Measurements from ENCODE around the gene ROCK2.

Gene ROCK2

DNA sequence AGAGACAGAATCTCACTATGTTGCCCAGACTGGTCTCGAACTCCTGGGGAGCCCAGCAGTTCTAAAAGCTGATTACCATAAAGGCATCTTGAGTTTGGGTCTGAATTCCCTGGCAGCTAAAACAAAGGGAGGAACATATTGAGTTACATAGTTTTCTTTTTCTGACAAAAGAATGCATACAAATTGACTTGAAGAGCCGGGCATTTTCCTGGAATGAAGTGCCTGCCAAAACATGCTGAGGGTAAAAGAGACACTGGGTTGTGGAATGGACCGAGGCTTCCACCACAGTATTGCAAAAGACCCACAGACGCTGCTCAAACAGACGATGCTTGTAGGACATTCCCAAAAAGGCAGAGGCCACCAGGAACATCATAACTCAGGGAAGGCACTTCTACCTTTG, 35.1 kb upstream of the ROCK2 start:
- H3K4me1 ChIP-seq (ENCODE audit: control insufficient read depth, low read depth, low read length), result no peaks in the 10 kb centered on the region
- no peak overlapping the region for H4K8ac ChIP-seq (ENCODE audit: low read depth, low read length)
- DNase-seq, result no peak
- no peak overlapping the region for H3K4ac ChIP-seq (ENCODE audit: low read depth, low read length)
- H3K79me1 ChIP-seq (ENCODE audit: low read length), result no peaks in the 10 kb centered on the region
- H4K5ac ChIP-seq (ENCODE audit: low read length), result no peak overlapping the region
- no peak overlapping the region for H3K4me2 ChIP-seq (ENCODE audit: low read length)
- no peaks in the 10 kb centered on the region for H3K27me3 ChIP-seq (ENCODE audit: insufficient read depth, low read length, poor library complexity)
- H3K18ac ChIP-seq (ENCODE audit: low read length), result no peak overlapping the region
- H3K56ac ChIP-seq (ENCODE audit: low read length), result no peak overlapping the region
- no peak overlapping the region for H3K23ac ChIP-seq (ENCODE audit: low read length)
- no CpG with 5 or more reads among the region's 5 CpGs for WGBS (ENCODE audit: extremely low coverage, insufficient coverage, low lambda C conversion rate)
- no peak overlapping the region for H3K4me3 ChIP-seq (ENCODE audit: low read length)
- no peaks in the 10 kb centered on the region for H3K79me2 ChIP-seq (ENCODE audit: control insufficient read depth, insufficient read depth, low read length)
- H3K36me3 ChIP-seq (ENCODE audit: control insufficient read depth, insufficient read depth, low read length), result no peaks in the 10 kb centered on the region
- no peak overlapping the region for H2AK5ac ChIP-seq (ENCODE audit: low read length)
- no peak overlapping the region for H2BK15ac ChIP-seq (replicated peaks; ENCODE audit: low read depth)
- H3K9ac ChIP-seq (ENCODE audit: low read length), result no peak overlapping the region
- no peak overlapping the region for H3K27ac ChIP-seq (ENCODE audit: low read depth, low read length)
- no peak overlapping the region for H2BK5ac ChIP-seq (ENCODE audit: low read length)
- no peak overlapping the region for H2BK120ac ChIP-seq (ENCODE audit: low read depth, low read length)

DNA sequence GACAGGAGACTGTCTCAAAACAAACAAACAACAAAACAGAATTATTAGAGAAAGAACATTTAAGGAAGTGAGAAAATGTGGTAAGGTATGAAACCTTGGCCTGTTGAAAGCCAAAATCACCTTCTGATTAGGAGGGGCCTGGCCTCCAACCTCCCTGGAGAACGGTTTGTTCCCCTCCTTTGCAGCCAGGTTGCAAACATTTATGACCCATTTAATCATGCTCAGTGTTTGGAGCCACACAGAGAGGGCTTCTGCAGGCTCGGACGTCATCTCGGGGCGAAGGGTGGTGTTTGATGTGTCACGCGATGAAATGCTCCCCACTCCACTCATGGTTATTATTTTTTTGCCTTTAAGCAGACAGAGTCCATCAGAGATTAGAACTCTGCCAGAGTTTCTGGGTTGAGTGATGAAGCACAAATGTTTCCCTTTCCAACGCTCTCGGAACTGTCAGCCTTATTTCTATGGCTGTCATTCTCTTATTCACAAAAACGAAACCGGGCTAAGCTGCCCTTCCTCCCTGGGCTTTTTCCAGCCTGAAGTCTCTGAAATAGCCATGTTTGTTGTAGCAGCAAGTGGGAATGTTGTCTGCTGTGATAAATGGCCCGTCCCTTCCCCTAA, 33.6 kb upstream of the ROCK2 start:
- Histone ChIP-seq H3K79me1 (ENCODE audit: low read length) (no peaks in the 10 kb centered on the region), H3K4me2 (ENCODE audit: low read length) (no peak overlapping the region), H2AK5ac (ENCODE audit: low read length) (no peak overlapping the region), H4K8ac (ENCODE audit: low read depth, low read length) (no peak overlapping the region), H2BK5ac (ENCODE audit: low read length) (no peak overlapping the region), H2BK120ac (ENCODE audit: low read depth, low read length) (no peak overlapping the region), H3K36me3 (ENCODE audit: control insufficient read depth, insufficient read depth, low read length) (no peaks in the 10 kb centered on the region), H3K4ac (ENCODE audit: low read depth, low read length) (no peak overlapping the region), H3K18ac (ENCODE audit: low read length) (no peak overlapping the region), H2BK15ac (replicated peaks; ENCODE audit: low read depth) (no peak overlapping the region), H3K79me2 (ENCODE audit: control insufficient read depth, insufficient read depth, low read length) (no peaks in the 10 kb centered on the region), H4K5ac (ENCODE audit: low read length) (no peak overlapping the region), H3K27ac (ENCODE audit: low read depth, low read length) (no peak overlapping the region), H3K4me3 (ENCODE audit: low read length) (no peak overlapping the region), H3K56ac (ENCODE audit: low read length) (no peak overlapping the region), H3K23ac (ENCODE audit: low read length) (no peak overlapping the region), H3K4me1 (ENCODE audit: control insufficient read depth, low read depth, low read length) (peaks cover 2% of the 10 kb centered on the region), H3K27me3 (ENCODE audit: insufficient read depth, low read length, poor library complexity) (no peaks in the 10 kb centered on the region), H3K9ac (ENCODE audit: low read length) (no peak overlapping the region)
- DNase-seq, result no peak
- WGBS (ENCODE audit: extremely low coverage, insufficient coverage, low lambda C conversion rate), result no CpG with 5 or more reads among the region's 12 CpGs

DNA sequence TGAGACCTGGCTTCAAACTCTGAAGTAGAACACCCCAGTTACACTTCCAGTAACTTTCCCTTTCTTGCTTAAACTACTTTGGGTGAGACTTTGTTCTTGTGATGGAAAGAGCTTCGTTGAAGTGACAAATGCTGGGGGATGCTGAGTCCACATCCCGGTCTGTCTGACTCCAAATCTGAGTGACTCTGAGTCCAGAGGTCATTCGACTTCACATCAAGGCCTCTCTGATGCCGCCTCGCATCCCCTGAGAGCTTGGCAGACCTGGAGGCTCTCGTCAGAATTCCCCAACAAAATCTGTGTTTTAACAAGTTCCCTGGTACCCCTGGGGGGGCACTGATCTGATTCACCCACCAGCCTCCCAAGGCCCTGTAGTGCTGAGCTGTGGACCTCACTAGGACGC, 31.6 kb upstream of the ROCK2 start:
- no CpG with 5 or more reads among the region's 7 CpGs for WGBS (ENCODE audit: extremely low coverage, insufficient coverage, low lambda C conversion rate)
- Histone ChIP-seq H3K4me3 (ENCODE audit: low read length) (no peak overlapping the region), H3K4me1 (ENCODE audit: control insufficient read depth, low read depth, low read length) (peaks cover 2% of the 10 kb centered on the region), H3K23ac (ENCODE audit: low read length) (no peak overlapping the region), H2BK15ac (replicated peaks; ENCODE audit: low read depth) (no peak overlapping the region), H2BK5ac (ENCODE audit: low read length) (no peak overlapping the region), H2AK5ac (ENCODE audit: low read length) (no peak overlapping the region), H2BK120ac (ENCODE audit: low read depth, low read length) (no peak overlapping the region), H3K18ac (ENCODE audit: low read length) (no peak overlapping the region), H3K36me3 (ENCODE audit: control insufficient read depth, insufficient read depth, low read length) (no peaks in the 10 kb centered on the region), H3K4me2 (ENCODE audit: low read length) (no peak overlapping the region), H3K27me3 (ENCODE audit: insufficient read depth, low read length, poor library complexity) (no peaks in the 10 kb centered on the region), H3K4ac (ENCODE audit: low read depth, low read length) (no peak overlapping the region), H3K27ac (ENCODE audit: low read depth, low read length) (no peak overlapping the region), H3K56ac (ENCODE audit: low read length) (peak overlapping the region; percentile 34), H3K79me1 (ENCODE audit: low read length) (no peaks in the 10 kb centered on the region), H4K5ac (ENCODE audit: low read length) (no peak overlapping the region), H4K8ac (ENCODE audit: low read depth, low read length) (no peak overlapping the region), H3K9ac (ENCODE audit: low read length) (no peak overlapping the region), H3K79me2 (ENCODE audit: control insufficient read depth, insufficient read depth, low read length) (no peaks in the 10 kb centered on the region)
- DNase-seq, result no peak

DNA sequence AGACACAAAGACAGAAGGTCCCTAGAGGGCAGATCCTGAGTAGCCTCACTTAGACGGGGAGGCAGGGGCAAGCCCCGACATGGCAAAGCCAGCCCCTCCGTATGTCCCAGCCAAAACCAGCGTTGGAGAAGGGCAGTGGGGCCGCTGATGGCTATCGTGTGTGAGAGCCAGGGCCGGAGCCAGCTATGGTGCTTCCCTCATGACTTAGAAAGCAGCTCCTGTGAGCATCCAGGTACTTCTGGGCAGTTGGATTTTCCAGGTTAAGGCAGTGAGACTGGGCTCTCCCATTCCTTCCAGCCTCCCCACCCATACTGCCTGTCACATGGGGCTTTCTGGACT, 31.2 kb upstream of the ROCK2 start:
- Histone ChIP-seq H3K56ac (ENCODE audit: low read length) (no peak overlapping the region), H3K27me3 (ENCODE audit: insufficient read depth, low read length, poor library complexity) (no peaks in the 10 kb centered on the region), H4K5ac (ENCODE audit: low read length) (no peak overlapping the region), H3K4ac (ENCODE audit: low read depth, low read length) (no peak overlapping the region), H3K79me2 (ENCODE audit: control insufficient read depth, insufficient read depth, low read length) (no peaks in the 10 kb centered on the region), H3K36me3 (ENCODE audit: control insufficient read depth, insufficient read depth, low read length) (no peaks in the 10 kb centered on the region), H2BK5ac (ENCODE audit: low read length) (no peak overlapping the region), H3K4me1 (ENCODE audit: control insufficient read depth, low read depth, low read length) (peaks cover 2% of the 10 kb centered on the region), H3K23ac (ENCODE audit: low read length) (no peak overlapping the region), H3K4me2 (ENCODE audit: low read length) (no peak overlapping the region), H2BK120ac (ENCODE audit: low read depth, low read length) (no peak overlapping the region), H3K9ac (ENCODE audit: low read length) (no peak overlapping the region), H2AK5ac (ENCODE audit: low read length) (no peak overlapping the region), H2BK15ac (replicated peaks; ENCODE audit: low read depth) (no peak overlapping the region), H3K27ac (ENCODE audit: low read depth, low read length) (no peak overlapping the region), H3K18ac (ENCODE audit: low read length) (no peak overlapping the region), H4K8ac (ENCODE audit: low read depth, low read length) (no peak overlapping the region), H3K79me1 (ENCODE audit: low read length) (no peaks in the 10 kb centered on the region), H3K4me3 (ENCODE audit: low read length) (no peak overlapping the region)
- no peak for DNase-seq
- WGBS (ENCODE audit: extremely low coverage, insufficient coverage, low lambda C conversion rate), result no CpG with 5 or more reads among the region's 7 CpGs

DNA sequence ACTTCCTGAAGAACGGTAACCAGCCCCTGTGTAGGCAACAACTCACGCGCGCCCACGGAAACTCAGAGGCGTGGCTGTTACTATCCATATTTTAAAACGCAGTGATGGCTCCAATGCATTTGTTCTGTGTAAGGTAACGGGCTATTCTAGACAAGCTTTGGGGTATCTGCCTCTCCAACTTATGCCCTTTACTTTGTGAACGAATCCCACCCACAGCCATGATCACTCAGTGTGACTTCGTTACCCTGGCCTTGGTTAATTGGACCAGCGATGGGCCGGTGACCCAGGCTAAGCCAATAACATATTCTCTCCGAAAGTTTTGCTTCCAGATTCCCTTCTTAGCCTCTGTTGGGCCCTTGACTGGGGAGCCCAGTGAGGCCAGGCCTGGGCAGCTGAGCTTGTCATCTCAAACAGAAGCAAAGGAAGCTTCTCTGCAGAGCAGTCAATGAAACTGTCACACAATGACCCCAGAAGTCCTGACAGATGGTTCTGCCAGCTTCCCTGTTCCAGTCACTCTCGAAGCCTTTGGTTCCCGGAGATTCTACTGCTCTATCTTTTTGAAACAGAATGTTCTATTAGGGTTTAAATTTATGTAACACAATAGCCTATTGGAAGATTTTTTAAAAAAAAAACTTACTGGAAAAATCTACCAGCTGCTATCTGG, 30.7 kb upstream of the ROCK2 start:
- H3K9ac ChIP-seq (ENCODE audit: low read length), result no peak overlapping the region
- H3K18ac ChIP-seq (ENCODE audit: low read length), result no peak overlapping the region
- no peak overlapping the region for H3K23ac ChIP-seq (ENCODE audit: low read length)
- no peaks in the 10 kb centered on the region for H3K79me1 ChIP-seq (ENCODE audit: low read length)
- no peaks in the 10 kb centered on the region for H3K79me2 ChIP-seq (ENCODE audit: control insufficient read depth, insufficient read depth, low read length)
- H2AK5ac ChIP-seq (ENCODE audit: low read length), result no peak overlapping the region
- H3K27ac ChIP-seq (ENCODE audit: low read depth, low read length), result no peak overlapping the region
- H2BK120ac ChIP-seq (ENCODE audit: low read depth, low read length), result no peak overlapping the region
- no peak overlapping the region for H4K8ac ChIP-seq (ENCODE audit: low read depth, low read length)
- no peaks in the 10 kb centered on the region for H3K27me3 ChIP-seq (ENCODE audit: insufficient read depth, low read length, poor library complexity)
- no peak overlapping the region for H3K4ac ChIP-seq (ENCODE audit: low read depth, low read length)
- no peak overlapping the region for H2BK5ac ChIP-seq (ENCODE audit: low read length)
- no peak overlapping the region for H2BK15ac ChIP-seq (replicated peaks; ENCODE audit: low read depth)
- H3K4me2 ChIP-seq (ENCODE audit: low read length), result no peak overlapping the region
- WGBS (ENCODE audit: extremely low coverage, insufficient coverage, low lambda C conversion rate), result no CpG with 5 or more reads among the region's 15 CpGs
- H3K4me1 ChIP-seq (ENCODE audit: control insufficient read depth, low read depth, low read length), result peaks cover 2% of the 10 kb centered on the region
- no peak overlapping the region for H3K4me3 ChIP-seq (ENCODE audit: low read length)
- H3K56ac ChIP-seq (ENCODE audit: low read length), result peak overlapping the region; percentile 6
- H3K36me3 ChIP-seq (ENCODE audit: control insufficient read depth, insufficient read depth, low read length), result no peaks in the 10 kb centered on the region
- DNase-seq, result no peak
- no peak overlapping the region for H4K5ac ChIP-seq (ENCODE audit: low read length)

DNA sequence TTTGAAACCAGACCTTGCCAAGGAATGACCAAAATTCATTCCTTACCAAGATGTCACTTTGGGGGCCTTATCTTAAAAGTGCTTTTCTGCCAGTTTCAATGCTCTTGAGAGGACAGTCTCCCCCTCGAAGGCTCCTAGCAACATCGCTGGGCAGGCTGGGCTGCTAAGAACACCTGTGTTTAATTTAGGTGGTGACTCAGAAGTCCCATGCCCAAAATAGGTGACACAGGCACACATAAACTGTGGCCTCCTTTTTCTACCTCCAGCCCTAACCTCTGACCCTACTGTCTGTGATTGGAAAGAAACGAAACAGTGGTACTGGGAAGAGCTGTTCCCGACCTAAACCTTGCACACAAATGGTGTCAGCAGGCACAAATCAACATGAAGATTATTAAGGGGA, 28.7 kb upstream of the ROCK2 start:
- Histone ChIP-seq H3K9ac (ENCODE audit: low read length) (no peak overlapping the region), H2BK120ac (ENCODE audit: low read depth, low read length) (no peak overlapping the region), H3K23ac (ENCODE audit: low read length) (no peak overlapping the region), H2BK5ac (ENCODE audit: low read length) (no peak overlapping the region), H3K56ac (ENCODE audit: low read length) (no peak overlapping the region), H3K4ac (ENCODE audit: low read depth, low read length) (no peak overlapping the region), H3K18ac (ENCODE audit: low read length) (no peak overlapping the region), H3K4me1 (ENCODE audit: control insufficient read depth, low read depth, low read length) (peaks cover 2% of the 10 kb centered on the region), H3K79me2 (ENCODE audit: control insufficient read depth, insufficient read depth, low read length) (no peaks in the 10 kb centered on the region), H2BK15ac (replicated peaks; ENCODE audit: low read depth) (no peak overlapping the region), H3K4me2 (ENCODE audit: low read length) (no peak overlapping the region), H2AK5ac (ENCODE audit: low read length) (no peak overlapping the region), H3K79me1 (ENCODE audit: low read length) (no peaks in the 10 kb centered on the region), H3K27me3 (ENCODE audit: insufficient read depth, low read length, poor library complexity) (no peaks in the 10 kb centered on the region), H3K27ac (ENCODE audit: low read depth, low read length) (no peak overlapping the region), H4K5ac (ENCODE audit: low read length) (no peak overlapping the region), H3K4me3 (ENCODE audit: low read length) (no peak overlapping the region), H3K36me3 (ENCODE audit: control insufficient read depth, insufficient read depth, low read length) (no peaks in the 10 kb centered on the region), H4K8ac (ENCODE audit: low read depth, low read length) (no peak overlapping the region)
- DNase-seq, result no peak
- no CpG with 5 or more reads among the region's 4 CpGs for whole genome bisulfite sequencing (ENCODE audit: extremely low coverage, insufficient coverage, low lambda C conversion rate)

Measured in mesendoderm (in vitro differentiated cells).